HEK293T (cell line): Measurements from ENCODE around the gene C21orf58.

Source experiments
- CTBP1 ChIP-seq: fragments of 450-650 bp; IDR thresholded peaks from 2 replicates; pipeline ENCODE4 v1.6.1; 2016; ENCODE audit warnings: borderline replicate concordance
- FOXM1 ChIP-seq: fragments of 450-650 bp; IDR thresholded peaks from 2 replicates; pipeline ENCODE4 v1.6.1; 2017; ENCODE audit warnings: mild to moderate bottlenecking, borderline replicate concordance
- HDGF ChIP-seq: fragments of 450-650 bp; IDR thresholded peaks from 2 replicates; pipeline ENCODE4 v1.6.1; 2017; ENCODE audit warnings: antibody characterized with exemption, borderline replicate concordance
- SP1 ChIP-seq: fragments of 450-650 bp; IDR thresholded peaks from 2 replicates; pipeline ENCODE4 v1.6.1; 2017
- SUZ12 ChIP-seq: fragments of 450-650 bp; IDR thresholded peaks from 2 replicates; pipeline ENCODE4 v1.6.1; 2016; ENCODE audit warnings: mild to moderate bottlenecking
- ZNF384 ChIP-seq: fragments of 450-650 bp; IDR thresholded peaks from 2 replicates; pipeline ENCODE4 v1.6.1; 2016

DNA sequence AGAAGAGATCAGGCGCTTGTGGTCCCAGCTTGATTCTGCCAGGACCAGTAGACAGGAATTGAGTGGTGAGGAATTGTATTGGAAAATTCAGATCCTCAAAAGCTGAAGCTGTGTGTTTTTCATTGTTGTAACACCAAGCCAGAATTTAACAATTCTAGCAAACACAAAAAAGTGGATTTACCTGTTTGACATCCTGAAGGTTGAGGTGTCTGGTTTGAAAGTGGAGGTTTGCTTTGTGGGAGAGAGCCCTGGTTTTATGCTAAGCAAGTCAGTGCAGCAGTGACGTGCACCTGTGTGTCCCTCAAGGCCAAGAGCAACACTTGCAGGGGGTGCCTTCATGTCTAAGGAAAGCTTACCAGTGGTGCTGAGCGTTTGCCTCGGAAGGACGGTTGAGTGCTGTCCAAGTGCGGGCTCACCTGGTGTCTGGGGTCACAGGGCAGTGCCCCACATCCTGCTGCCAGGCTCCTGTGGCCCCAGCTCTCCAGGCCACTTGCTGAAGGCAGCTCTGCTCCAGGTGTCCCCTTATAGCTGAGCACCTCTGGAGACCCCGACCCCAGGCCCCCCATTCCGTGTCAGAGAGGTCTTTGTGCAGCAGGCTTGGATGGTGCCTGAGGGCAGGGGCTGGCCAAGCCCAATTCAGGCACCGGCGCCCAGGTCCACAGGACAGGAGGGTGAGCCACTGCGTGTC, 27.9 kb upstream of the C21orf58 start:
- no peak for TF ChIP-seq FOXM1
- TF ChIP-seq CTBP1: no peak
- no peak for TF ChIP-seq HDGF
- no peak for TF ChIP-seq SP1
- TF ChIP-seq SUZ12: no peak
- TF ChIP-seq ZNF384: no peak
